NCI-H1092 treated with DMSO at 0.1 percent for 48 hours (cell line): ENCODE results near the gene LY6G5C.
"Not testable (repeated sequence)": the region's sequence is repeated elsewhere in the genome, so short reads cannot be mapped to it uniquely, and the experiment has no call there.

ENCODE experiments used
- DNase-seq: peaks from one replicate; lab custom pipeline; 2025; lab: John Stamatoyannopoulos, UW

Gene LY6G5C

GRCh38 chr6:31715022-31715958 lies 34.4 kb upstream of the LY6G5C start, which contains the start of gene LY6G6D:
TSS of gene LY6G6D (plus strand) at chr6:31715348. CDS start at chr6:31715356, 8 bp downstream.
- DNase-seq, result no peak

- no peak for DNase-seq
Observed at GRCh38 chr6:31713991-31714684, 33.3 kb upstream of the LY6G5C start.

- no peak for DNase-seq
Observed at GRCh38 chr6:31713465-31713864, 32.6 kb upstream of the LY6G5C start.

DNA sequence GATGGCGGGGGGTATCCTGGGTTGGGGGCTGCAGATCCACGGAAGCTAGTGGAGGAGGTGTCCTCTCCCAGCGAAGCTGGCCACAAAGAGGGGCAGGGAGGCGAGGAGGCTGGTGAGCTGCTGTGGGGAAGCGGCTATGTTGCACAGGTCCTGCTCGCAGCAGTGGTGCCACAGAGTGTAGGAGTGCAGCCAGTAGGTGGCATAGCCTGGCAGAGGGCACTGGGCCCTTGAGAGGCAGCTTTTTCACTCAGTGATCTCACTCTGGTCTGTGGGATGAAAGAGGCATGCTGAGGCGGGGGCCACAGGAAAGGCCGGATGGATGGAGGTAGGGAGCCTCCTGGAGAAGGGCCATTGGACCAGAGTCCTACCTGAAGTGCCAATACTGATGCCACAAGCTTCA lies 31.4 kb upstream of the LY6G5C start:
- no peak for DNase-seq

DNA sequence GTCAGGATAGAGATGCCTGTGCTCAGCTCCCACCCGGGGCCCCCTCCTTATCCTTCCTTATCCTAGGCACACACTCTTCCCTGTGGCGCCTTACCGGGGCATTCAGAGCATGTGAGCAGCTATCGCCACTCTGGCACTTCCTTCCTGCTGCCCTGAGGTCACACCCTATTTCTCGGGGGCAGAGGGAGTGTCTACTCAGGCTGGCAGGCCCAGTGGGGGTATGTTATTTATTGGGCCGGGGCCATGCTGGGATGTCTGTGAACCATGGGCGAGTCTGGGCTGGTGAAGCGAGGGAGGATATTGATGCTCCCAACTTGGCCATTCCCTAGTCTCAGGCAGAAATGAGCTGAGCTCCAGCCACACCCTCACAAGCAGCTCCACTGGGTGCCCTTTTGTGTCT lies 30.4 kb upstream of the LY6G5C start:
- DNase-seq, result no peak

DNA sequence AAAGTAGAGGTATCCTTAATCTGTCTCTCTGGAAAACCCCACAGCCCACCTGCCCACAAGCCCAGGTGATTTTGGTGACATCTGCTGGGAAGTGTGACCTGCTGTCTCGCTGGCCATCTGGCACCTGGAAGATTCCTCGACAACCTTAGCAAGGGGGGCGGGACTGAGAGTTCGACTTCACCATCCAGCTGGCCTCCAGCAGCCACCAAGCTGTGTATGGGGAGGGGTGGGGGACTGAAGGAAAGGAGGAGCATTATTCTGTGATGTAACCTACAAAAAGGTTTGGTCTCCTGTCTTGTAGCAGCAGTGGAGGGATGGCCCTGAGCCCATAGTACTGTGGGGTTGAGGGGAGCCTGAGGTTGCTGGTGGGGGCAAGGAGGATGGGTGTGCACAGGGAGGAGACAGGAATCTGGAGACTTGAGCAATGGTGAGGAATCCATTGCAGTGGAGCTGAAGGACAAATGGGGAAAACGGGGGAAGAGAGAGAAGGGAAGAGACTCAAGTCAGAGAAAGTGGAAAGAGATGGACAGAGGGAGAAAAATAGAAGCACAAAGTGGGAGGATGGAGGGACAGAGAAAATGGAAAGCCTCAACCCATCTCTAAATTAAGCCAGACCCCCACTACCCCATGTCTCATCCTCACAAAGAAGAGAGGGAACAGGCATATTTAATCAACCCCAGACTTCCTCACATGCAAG lies 29.8 kb upstream of the LY6G5C start:
- DNase-seq, result no peak

DNA sequence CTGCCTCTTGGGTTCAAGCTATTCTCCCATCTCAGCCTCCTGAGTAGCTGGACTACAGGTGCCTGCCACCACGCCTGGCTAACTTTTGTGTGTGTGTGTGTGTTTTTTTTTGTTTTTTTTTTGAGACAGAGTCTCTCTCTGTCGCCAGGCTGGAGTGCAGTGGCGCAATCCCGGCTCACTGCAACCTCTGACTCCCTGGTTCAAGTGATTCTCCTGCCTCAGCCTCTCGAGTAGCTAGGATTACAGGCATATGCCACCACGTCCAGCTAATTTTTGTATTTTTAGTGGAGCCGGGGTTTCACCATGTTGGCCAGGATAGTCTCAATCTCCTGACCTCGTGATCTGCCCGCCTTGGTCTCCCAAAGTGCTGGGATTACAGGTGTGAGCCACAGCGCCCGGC lies 28.3 kb upstream of the LY6G5C start:
- DNase-seq, result not testable (repeated sequence)

GRCh38 chr6:31708224-31708623 lies 27.4 kb upstream of the LY6G5C start:
- DNase-seq, result no peak

GRCh38 chr6:31707701-31708100 lies 26.8 kb upstream of the LY6G5C start:
- DNase-seq, result no peak

GRCh38 chr6:31706599-31706998 lies 25.7 kb upstream of the LY6G5C start, which contains the start of gene LY6G6F:
TSS of gene LY6G6F (plus strand) at chr6:31706866. CDS start at chr6:31706907, 41 bp downstream.
- DNase-seq, result no peak

DNA sequence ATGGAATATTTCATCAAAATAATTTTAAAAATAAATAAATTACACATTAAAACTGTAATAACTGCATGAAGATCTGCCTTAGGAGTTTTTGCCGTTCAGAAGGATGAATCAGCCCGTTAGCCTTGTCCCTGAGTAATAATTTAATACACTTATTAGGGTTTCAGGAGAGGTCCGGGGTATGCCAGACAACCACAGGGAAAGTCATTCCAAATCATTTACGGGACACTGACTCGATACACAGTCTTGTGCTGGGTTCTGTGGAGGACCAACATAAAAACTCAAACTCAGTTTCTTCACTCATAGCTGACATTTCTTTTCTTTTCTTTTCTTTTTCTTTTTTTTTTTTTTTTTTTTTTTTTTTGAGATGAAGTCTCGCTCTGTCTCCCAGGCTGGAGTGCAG lies 25.1 kb upstream of the LY6G5C start:
- no peak for DNase-seq

DNA sequence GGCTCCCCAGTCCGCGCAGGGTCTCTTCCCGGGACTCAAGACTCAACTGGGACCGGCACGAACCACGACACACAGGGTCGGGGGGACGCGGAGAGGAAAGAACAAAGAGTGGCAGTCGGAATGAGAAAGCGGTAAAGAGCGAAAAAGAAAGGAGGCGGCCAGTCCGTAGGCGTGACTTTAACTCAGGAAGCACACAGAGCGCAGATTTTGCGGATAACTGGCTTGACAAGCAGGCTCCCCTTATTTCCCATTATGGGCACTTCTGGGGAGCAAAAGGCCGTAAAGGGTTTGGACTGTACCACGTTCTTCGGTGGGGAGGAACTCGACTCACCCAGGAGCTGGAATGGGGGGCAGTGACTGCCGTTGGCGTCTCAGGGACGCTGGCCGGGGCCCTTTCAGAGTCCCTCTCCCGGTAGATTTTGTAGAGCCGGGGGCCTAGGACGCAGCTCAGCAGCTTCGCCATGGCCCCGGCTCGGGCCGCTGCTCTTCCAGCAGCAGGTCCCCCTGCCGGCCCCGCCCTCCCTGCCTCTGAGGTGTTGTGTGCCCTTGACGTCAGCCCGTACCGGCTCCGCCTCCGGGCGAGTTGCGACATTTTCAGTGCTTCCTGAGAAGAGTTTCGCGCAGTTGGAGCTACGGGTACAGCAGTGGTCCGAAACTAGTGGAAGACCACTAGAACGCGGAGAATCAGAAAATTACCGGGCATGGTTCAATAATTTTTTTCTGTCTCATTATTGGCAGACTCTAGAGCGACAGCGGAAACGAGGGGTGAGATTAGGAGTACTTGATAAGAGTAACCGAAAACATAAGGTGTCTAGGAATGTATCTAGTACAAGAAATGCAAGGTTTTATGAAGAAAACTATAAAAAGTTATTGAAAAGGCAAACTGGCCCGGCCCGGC lies 22.2 kb upstream of the LY6G5C start, which contains the start of gene ABHD16A:
TSS of gene ABHD16A (minus strand) at position 506 of the 898 bp plus-strand sequence. CDS start at position 463, 43 bp downstream.
- peak; percentile 88 for DNase-seq

DNA sequence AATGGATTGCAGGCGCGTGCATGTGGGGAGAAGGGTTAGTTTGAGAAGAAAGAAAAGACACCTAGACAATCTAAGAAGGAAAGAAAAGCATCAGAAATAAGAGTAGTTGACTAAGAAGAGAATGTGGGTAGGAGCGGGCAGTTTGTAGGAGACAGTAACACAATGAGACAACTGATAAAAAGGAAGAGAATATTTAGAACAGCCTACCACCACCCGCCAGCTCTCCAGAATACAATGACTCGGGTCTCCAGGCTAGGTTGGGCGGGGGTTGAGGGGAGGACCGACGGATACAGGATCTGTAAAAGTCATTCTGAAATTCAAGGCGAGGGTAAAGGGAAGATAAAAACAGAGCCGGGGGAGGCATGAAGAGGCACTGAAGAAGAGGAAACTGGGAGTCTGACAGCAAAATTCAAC lies 21.5 kb upstream of the LY6G5C start:
- DNase-seq, result peak; percentile 48

DNA sequence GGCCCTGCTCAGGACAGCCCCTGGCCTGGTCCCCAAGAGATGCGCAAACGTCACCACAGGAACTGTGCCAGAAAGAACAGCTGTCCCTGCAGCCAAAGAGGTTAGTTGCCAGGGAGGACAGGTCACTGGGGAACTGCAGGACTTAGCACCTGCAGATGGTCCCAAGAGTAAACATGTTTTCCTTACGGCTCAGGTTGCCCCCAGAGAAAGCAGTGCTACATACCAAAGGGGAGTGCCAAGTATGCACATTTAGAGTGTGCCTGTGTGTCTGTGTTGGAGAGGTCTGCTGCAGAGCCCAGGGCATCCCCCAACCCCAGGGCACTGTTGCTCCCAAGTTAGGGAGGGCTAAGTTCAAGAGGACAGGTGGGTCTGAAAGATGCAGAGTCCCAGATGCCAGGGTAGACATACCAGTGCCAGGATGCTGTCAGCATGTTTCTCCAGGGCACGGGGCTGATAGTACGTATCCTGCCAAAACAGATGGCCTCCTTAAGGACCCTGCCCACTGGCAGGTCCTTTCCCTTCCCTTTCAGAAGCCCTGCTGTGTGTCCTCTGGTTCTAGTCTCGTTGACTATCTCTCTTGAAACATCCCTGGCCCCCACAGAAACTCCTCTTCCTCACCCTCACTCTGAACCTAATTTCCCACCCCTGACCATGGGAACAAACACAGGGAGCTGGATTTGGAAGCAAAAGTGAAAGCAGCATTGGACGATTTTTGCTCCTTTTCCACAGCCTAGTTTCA lies 21.0 kb upstream of the LY6G5C start:
- peak; percentile 31 for DNase-seq

DNA sequence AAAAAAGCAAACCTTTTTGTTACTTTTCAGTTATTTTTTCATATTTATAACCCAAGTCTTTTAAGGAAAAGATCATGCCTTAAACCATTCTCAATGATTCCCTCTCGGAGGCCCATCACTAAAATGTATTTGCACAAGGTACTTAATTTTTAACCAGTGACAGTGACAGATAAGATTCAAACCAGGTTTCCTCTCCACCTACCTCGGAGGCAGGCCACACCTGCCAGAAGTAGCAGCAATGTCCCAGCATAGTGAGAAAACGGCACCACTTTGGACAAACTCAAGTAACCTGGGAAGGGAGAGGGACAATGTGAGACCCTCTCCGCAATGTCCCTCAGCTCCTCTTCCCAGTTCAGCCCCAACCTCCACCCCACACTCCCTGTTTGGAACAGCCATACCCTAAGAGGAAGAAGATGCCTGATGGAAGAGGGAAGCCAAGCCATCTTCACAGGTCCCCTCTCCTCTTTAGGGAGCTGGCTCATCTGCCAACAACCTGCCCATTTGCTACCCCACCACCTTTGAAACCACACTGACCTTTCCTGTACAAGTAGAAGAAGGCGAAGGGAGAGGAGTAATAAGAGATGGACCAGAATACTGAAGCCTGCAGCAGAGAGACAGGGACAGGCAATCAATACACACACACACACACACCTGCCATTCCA lies 20.0 kb upstream of the LY6G5C start:
- no peak for DNase-seq

DNA sequence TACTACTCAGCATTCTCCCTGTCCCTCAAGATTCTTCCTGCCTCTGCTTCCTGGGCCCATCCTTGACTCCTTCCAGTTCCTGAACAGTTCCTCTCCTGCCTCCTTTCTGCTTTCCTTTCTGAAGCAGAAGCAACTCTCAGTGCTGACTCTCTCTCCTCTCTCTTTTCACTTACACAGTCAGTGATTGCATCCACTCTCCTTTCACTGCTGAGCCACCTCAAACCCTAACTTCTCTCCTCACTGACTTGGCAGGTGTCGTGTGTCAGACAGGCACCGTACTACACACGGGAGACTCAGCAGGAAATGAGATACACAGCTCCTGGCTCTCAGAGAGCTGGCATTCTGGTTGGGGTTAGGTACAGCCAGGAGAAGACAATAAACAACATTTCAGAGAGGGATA lies 16.7 kb upstream of the LY6G5C start:
- DNase-seq, result no peak

DNA sequence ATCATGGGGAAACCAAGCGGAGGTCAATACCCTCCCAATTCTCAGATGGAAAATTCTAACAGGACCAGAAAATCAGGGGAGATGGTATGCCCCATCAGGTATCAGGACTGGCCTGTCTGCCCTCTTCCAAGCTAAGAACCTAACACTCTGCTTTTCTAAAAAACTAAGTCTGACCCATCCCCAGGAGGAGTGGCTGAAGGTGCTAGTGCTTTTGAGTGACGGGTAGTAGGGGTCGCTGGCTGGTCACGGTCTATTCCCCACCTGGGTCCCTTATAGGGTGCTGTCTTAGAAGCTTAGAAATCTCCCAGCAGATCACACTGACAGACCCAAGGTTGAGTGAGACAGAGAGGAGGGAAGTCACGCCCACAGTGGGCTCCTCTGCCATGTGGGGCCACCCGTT lies 12.7 kb upstream of the LY6G5C start:
- no peak for DNase-seq

DNA sequence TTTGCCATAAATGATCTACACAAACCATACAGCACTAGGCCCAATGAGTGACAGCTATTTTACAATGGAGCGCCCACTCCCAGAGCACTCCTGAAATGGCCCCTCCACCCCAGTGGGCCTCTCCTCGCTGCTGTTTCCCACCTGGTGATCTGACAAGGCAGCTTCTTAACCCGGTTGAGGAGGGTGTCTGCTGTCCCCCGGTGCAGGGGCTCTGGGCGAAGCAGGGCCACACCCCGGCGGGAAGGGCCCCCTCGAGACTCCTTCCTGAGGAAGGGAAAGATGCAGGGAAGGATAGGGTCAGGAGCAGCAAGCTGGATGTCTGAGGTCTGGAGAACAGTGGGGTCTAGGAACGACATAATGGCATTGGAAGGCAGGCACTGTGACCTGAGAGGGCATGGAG lies 12.0 kb upstream of the LY6G5C start:
- no peak for DNase-seq

GRCh38 chr6:31692353-31692752 lies 11.5 kb upstream of the LY6G5C start:
- no peak for DNase-seq

GRCh38 chr6:31691564-31692108 lies 10.8 kb upstream of the LY6G5C start:
- DNase-seq, result no peak
